K562 (cell line): ENCODE data around the gene ZNF346. TPM values are rescaled to one million over a fixed set of nuclear protein-coding genes. Genes with fewer than 3 reads are reported as not detected.

Source experiments
- ESRRA ChIP-seq: fragments of 450-650 bp; IDR thresholded peaks from 2 replicates; pipeline ENCODE4 v1.6.1; 2014; ENCODE audit warnings: low read depth, mild to moderate bottlenecking, moderate library complexity, borderline replicate concordance
- GABPA ChIP-seq: fragments of 200-800 bp; sonication (Bioruptor generic); conservative IDR thresholded peaks from 2 replicates; pipeline ENCODE4 v1.6.1; 2016; ENCODE audit warnings: low read depth, missing genetic modification characterization, missing compliant biosample characterization
- GTF2F1 ChIP-seq: IDR thresholded peaks from 2 replicates; pipeline ENCODE4 v1.6.1; 2011; ENCODE audit warnings: low read depth, low read length, improper control_type of control experiment
- HCFC1 ChIP-seq: IDR thresholded peaks from 2 replicates; pipeline ENCODE4 v1.6.1; 2012; ENCODE audit warnings: low read depth, low read length, improper control_type of control experiment
- KDM1A ChIP-seq, 2 experiments: fragments of 450-650 bp; IDR thresholded peaks; 2 replicates each; pipeline ENCODE4 v1.6.1; 2016; ENCODE audit warnings: mild to moderate bottlenecking in 2 of 2
- KDM5B ChIP-seq: fragments of 200-600 bp; sonication (generic); IDR thresholded peaks from 2 replicates; pipeline ENCODE4 v1.6.1; 2012; ENCODE audit warnings: low read depth, mild to moderate bottlenecking, moderate library complexity, low read length, control low read depth, inconsistent platforms; ENCODE audit not compliant: insufficient replicate concordance
- MAFF ChIP-seq: IDR thresholded peaks from 2 replicates; pipeline ENCODE4 v1.6.1; 2012; ENCODE audit warnings: low read length, improper control_type of control experiment
- MTA3 ChIP-seq: fragments of 450-650 bp; formaldehyde crosslinking; IDR thresholded peaks from 2 replicates; pipeline ENCODE4 v1.6.1; 2017; ENCODE audit warnings: mild to moderate bottlenecking, borderline replicate concordance
- MXI1 ChIP-seq: IDR thresholded peaks from 2 replicates; pipeline ENCODE4 v1.6.1; 2011; ENCODE audit warnings: low read depth, mild to moderate bottlenecking, improper control_type of control experiment, low read length
- NR4A1 ChIP-seq, 2 experiments: fragments of 250-450 bp in 1 of 2; fragments of 450-650 bp in 1 of 2; sonication (Bioruptor Pico) in 1 of 2; IDR thresholded peaks; 2 replicates each; pipeline versions ENCODE4 v1.4.0 to v1.6.1; 2016 to 2020; ENCODE audit warnings: mild to moderate bottlenecking in 2 of 2, missing compliant biosample characterization in 1 of 2, missing genetic modification characterization in 1 of 2, moderate library complexity in 1 of 2
- PHB2 ChIP-seq: fragments of 450-650 bp; IDR thresholded peaks from 2 replicates; pipeline ENCODE4 v1.6.1; 2017; ENCODE audit warnings: low read depth
- POLR2B ChIP-seq: fragments of 450-650 bp; IDR thresholded peaks from 2 replicates; pipeline ENCODE4 v1.6.1; 2018; ENCODE audit warnings: low read depth; ENCODE audit not compliant: partially characterized antibody
- RBM25 ChIP-seq: fragments of 200-400 bp; formaldehyde crosslinking; IDR thresholded peaks from 2 replicates; pipeline ENCODE4 v1.6.1; 2018; ENCODE audit warnings: low read length, low read depth, moderate library complexity; ENCODE audit not compliant: severe bottlenecking
- SMARCE1 ChIP-seq: fragments of 450-650 bp; IDR thresholded peaks from 2 replicates; pipeline ENCODE4 v1.7.1; 2016; ENCODE audit warnings: mild to moderate bottlenecking
- TBL1XR1 ChIP-seq, 2 experiments: IDR thresholded peaks; 2 replicates each; pipeline ENCODE4 v1.6.1; 2012; ENCODE audit warnings: improper control_type of control experiment in 2 of 2, low read length in 2 of 2, mild to moderate bottlenecking in 1 of 2
- ZBTB12 ChIP-seq: fragments of 250-450 bp; sonication (Bioruptor Pico); IDR thresholded peaks from 2 replicates; pipeline ENCODE4 v1.4.0; 2020
- ZMIZ1 ChIP-seq, 2 experiments: fragments of 150-350 bp in 1 of 2; IDR thresholded peaks; 2 replicates each; pipeline ENCODE4 v1.6.1; 2012 to 2016; ENCODE audit warnings: low read depth in 2 of 2, low read length in 2 of 2, mild to moderate bottlenecking in 1 of 2, moderate library complexity in 1 of 2
- polyA plus RNA-seq, 8 experiments: library from polyadenylated mRNA; depleted of rRNA in 4 of 8; stranded (reverse) in 5 of 8; unstranded in 3 of 8; fragments of >200 nt; fragmentation: Nextera tagmentation in 2 of 8; fragmentation: Illumina TruSeq in 1 of 8; extraction: Ambion mirVana in 2 of 8; extraction: Trizol in 1 of 8; gene quantifications; 2 replicates each; pipeline versions ENCODE4 v1.2.1 to v1.2.3, GENCODE V29; 2011 to 2014; ENCODE audit warnings: inconsistent platforms in 1 of 8, missing spikeins in 1 of 8
- total RNA-seq, 7 experiments: library from RNA; depleted of rRNA in 6 of 7; stranded (reverse); fragments of >200 nt in 6 of 7; fragmentation: Illumina TruSeq in 2 of 7; extraction: Trizol in 2 of 7; gene quantifications; 2 replicates each; pipeline versions ENCODE4 v1.2.1 to v1.2.3, GENCODE V29; 2011 to 2021; ENCODE audit warnings: low replicate concordance in 1 of 7
- TF ChIP-seq, protein P1 (sequence below): sonication (generic); formaldehyde crosslinking; IDR thresholded peaks from 2 replicates; pipeline ENCODE4 v1.8.0; 2023; ENCODE audit warnings: mild to moderate bottlenecking, missing genetic modification reagents

ZNF346 gene
- total and polyA plus RNA-seq, 9 of the 15 experiments (the other 6 are each of a cell fraction or from before 2014, with no cell fraction given) = 5.0 to 25.1 (median 20.1) TPM

- TF ChIP-seq, protein P1, sequence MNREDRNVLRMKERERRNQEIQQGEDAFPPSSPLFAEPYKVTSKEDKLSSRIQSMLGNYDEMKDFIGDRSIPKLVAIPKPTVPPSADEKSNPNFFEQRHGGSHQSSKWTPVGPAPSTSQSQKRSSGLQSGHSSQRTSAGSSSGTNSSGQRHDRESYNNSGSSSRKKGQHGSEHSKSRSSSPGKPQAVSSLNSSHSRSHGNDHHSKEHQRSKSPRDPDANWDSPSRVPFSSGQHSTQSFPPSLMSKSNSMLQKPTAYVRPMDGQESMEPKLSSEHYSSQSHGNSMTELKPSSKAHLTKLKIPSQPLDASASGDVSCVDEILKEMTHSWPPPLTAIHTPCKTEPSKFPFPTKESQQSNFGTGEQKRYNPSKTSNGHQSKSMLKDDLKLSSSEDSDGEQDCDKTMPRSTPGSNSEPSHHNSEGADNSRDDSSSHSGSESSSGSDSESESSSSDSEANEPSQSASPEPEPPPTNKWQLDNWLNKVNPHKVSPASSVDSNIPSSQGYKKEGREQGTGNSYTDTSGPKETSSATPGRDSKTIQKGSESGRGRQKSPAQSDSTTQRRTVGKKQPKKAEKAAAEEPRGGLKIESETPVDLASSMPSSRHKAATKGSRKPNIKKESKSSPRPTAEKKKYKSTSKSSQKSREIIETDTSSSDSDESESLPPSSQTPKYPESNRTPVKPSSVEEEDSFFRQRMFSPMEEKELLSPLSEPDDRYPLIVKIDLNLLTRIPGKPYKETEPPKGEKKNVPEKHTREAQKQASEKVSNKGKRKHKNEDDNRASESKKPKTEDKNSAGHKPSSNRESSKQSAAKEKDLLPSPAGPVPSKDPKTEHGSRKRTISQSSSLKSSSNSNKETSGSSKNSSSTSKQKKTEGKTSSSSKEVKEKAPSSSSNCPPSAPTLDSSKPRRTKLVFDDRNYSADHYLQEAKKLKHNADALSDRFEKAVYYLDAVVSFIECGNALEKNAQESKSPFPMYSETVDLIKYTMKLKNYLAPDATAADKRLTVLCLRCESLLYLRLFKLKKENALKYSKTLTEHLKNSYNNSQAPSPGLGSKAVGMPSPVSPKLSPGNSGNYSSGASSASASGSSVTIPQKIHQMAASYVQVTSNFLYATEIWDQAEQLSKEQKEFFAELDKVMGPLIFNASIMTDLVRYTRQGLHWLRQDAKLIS (CRISPR knock-in tag) = 0 out of 2 replicates have a peak, but pooled peaks have one; percentile 41
- TF ChIP-seq GABPA (tag) = 0 out of 2 replicates have a peak, but pooled peaks have one; percentile 4
- peak; percentile 59; the same call in 1 of the 2 replicates for TF ChIP-seq MXI1
- no peak for TF ChIP-seq ZBTB12
- peak; percentile 74 for TF ChIP-seq POLR2B
- 0 out of 2 replicates have a peak, but pooled peaks have one; percentile 16 for TF ChIP-seq HCFC1
- peak; percentile 55; the same call in 1 of the 2 replicates for TF ChIP-seq MTA3
- peak; percentile 43; the same call in 1 of the 2 replicates for TF ChIP-seq MAFF
- TF ChIP-seq SMARCE1 = 0 out of 2 replicates have a peak, but pooled peaks have one; percentile 11
- TF ChIP-seq PHB2 = no peak
- peak; percentile 96 for TF ChIP-seq RBM25
- TF ChIP-seq KDM1A (IDR thresholded peaks at IDR 0.05) = peak in 1 of 2 experiments; percentile 15; a peak in 1 of 4 replicates
- no peak for TF ChIP-seq NR4A1 (CRISPR knock-in tag; IDR thresholded peaks at IDR 0.05)
- no peak for TF ChIP-seq NR4A1 (tag; IDR thresholded peaks at IDR 0.05)
- TF ChIP-seq TBL1XR1 (IDR thresholded peaks at IDR 0.05; ENCODE audit: low read length in 2 of 2) = peak in 1 of 2 experiments; percentile 21; a peak in 1 of 4 replicates
- TF ChIP-seq KDM5B = peak; percentile 76
- no peak for TF ChIP-seq ESRRA
- peak; percentile 39; the same call in 1 of the 2 replicates for TF ChIP-seq GTF2F1
- no peak for TF ChIP-seq ZMIZ1 (IDR thresholded peaks at IDR 0.05; ENCODE audit: low read depth in 2 of 2, low read length in 2 of 2)
These were observed at the start of gene ZNF346 (continued) for GRCh38 chr5:177022386-177023302.
